Measurements from ENCODE around the gene NOVA2.
A peak's percentile ranks its signal among the peaks of the same experiment; 100 is the strongest.

NOVA2 gene

DNA sequence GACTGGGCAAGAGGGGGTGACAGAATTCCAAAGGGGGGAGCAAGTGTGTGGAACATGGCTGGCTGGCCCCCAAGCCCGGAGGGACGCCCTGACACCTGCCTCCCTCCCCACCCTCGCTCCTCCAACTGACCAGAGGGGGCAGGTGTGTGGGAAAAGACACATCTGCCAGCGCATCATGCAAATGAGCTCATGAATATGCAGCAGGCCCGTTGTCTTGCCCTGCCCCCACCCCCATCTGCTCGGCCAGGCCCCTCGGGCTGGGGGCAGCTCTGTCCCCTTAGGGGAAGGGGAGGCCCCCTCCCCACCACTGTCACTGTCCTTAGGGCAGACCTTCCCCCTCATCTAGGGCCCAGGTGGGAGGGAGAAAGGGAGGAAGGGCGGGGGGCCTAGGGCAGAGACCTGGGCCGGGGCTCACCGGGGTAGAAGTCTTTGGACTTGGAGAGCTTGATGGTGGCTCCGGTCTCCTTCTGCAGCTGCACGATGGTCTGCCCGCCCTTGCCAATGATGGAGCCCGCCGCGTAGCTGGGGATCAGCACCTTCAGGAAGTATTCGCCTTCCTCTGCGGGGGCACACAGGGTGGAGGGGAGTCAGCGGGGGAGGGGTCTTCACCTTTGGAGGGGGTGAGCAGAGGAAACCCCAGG is 12.9 kb downstream of the NOVA2 start:
- DNase-seq (ENCODE audit: low read depth): no peak

DNA sequence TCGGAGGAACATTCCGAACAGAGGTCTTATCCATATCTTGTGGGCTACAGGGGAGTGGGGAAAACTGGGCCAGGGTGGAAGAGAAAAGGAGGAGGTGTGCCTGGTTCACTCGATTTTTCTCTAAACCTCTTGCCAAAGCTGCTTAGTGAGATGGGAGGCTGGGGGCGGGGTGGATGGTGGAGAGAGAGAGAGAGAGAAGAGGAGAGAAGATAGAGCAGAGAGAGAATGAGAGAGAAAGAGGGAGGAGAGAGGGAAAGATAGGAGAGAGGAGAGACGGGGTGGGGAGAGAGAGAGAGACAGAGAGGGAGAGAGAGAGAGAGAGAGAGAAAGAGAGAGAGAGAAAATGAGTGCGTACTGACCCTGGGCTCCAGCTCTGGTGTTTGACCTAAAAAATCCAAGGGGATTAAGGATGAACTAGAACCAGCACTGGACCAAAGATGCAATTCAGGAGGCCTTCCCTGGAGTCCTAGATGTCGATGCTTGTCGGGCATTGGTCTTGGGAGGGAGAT is 14.1 kb downstream of the NOVA2 start:
- DNase-seq (ENCODE audit: low read depth): no peak

DNA sequence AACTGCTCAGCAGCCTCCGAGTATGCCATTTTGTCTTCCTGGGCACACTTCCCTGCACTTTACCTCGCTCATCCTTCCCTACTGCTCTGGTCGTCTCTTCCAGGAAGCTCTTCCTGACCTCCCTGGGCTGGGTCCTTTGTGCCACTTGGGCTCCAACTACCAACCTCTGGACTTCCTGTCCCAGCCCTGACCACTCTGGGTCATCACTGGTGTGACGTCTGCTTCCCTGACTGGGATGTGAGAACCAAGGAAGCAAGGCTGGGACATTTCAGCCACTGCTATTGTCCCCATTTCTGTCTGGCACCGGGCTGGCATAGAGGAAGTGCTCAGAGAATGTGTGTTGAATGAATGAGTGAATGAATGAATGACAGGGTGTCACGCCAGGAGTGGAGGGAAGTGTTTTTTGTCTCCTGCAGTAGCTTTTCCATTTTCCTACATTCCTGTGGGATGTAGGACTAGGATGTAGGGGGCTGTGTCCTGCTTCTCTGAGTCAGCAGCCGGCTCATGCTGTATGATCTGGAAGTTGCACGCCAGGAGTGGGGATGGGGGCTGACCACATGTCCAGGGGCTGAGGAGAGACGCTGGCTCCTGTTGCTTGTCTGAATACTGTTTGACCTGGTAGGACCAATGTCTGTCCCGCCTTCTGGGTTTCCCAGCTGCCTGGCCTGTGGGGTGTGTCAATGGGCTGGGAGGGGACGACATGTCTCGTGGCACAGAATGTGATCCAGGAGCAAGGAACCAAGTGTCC is 14.7 kb downstream of the NOVA2 start:
- DNase-seq (ENCODE audit: low read depth): no peak

DNA sequence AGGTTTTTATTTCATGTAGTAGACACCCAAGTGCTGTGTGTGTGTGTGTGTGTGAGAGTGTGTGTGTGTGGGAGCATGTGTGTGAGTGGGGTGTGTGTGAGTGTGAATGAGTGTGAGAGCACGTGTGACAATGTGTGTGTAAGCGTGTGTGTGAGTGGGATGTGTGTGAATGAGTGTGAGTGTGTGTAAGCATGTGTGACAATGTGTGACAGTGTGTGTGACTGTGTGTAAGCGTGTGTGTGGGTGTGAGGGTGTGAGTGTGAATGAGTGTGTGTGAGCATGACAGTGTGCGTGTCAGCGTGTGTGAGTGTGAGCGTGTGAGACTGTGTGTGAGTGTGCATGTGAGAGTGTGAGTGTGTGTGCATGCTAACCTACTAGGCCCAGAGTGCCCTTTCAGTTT is 15.3 kb downstream of the NOVA2 start:
- no peak for DNase-seq (ENCODE audit: low read depth)

DNA sequence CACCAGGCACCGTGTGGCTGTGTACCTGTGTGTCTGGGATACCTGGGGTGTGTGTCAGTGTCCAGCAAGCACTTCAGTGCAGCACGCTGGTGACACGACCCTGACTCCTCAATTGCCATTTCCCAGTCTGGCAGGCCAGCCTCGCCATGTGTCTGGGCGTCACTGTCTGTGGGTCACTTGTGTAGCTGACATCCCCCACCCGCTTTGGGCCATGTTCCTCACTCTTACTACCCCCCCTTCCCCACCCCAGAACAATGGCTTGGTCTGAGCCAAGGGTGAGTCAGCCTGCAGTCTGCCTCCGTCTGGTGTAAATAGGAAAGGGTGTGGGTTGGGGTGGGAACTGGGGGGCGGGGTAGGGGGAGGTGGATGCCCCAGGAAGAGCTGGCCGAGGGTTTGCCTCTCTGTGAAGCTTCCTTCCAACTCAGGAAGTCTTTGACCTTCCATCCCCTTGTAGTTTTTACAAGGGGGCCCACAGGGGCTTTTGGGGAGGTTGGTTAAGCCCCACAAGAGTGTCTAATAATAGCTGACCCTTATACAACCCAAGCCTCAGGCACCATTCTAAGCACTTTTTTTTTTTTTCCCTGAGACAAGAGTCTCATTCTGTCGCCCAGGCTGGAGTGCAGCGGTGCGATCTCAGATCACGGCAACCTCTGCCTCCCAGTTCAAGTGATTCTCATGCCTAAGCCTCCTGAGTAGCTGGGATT is 17.6 kb downstream of the NOVA2 start:
- DNase-seq (ENCODE audit: low read depth): peak; percentile 18

DNA sequence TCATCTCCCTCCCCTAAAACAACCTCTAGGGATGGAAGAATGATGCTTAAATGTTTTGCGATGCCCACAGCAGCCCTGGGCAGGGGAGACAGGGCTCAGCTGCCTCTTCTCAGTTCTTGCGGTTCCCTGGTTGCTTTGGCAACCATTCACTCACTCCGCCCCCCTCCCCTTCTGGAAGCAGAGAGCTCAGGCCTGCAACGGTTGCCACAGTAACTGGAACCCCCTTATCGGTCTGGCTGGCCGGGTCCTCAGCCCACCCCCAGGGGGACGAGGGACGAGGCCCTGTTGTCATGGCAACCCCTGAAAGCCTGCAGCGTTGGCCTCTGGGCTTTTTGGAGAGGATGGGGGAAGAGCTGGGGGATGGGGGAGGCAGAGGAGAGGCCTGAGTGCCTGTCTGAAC is 19.5 kb downstream of the NOVA2 start:
- no peak for DNase-seq (ENCODE audit: low read depth)

DNA sequence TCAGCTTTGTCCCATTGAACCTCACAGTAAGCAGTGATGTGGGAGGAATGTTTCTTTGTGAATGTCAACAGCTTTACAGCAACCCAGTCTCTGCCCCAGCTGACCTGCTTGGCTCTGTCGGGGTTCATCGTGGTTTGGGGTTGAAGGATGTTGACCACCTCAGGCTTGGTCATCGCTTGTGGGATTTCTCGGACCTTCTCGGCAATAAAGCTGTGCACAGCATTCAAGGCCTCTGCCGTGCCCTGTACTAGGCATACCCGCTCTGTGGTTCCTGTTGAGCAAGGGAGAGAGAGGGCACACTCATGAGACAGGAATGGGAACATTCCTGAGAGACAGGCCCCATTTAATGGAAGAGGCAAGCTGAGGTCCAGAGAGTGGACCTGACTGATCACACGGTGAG is 20.0 kb downstream of the NOVA2 start:
- DNase-seq (ENCODE audit: low read depth): peak; percentile 11

DNA sequence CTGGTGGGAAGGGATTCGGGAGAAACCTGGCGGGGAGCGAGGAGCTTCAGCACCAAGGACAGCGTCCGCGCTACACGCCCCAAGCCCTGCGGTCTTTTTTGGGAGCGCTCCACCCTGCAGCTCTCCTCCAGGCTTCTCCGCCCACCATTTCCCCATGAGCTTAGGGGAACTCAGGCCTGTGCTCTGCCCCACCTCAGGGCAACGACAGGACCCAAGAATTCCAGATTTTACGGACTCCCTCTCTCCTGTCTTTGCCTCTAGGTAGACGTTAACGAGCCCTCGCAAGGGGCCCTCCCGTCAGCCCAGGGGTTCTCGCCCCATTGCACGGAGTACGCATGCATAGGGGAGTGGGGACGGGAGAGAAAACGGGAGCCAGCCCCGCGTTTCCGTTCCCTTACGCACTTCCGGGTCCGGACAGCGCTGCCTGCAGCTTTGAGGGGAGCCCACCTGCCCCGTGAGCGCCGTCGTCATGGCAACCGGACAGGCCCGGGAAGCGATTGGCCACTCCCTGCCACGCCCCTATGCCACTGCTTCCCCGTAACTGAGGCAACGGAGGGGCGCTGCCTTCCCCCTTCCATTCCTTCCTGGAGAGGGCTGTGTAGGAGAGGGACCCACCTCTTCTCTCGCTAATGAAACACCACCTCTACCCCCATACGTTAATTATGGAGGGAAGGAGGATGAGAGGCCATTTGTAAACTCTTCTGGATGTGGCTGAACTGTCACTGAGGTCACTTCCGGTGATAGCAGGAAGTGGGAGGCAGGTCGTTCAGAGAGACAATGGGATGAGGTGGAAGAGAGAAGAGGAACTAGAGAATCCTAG is 20.8 kb downstream of the NOVA2 start:
- DNase-seq (ENCODE audit: low read depth): no peak

DNA sequence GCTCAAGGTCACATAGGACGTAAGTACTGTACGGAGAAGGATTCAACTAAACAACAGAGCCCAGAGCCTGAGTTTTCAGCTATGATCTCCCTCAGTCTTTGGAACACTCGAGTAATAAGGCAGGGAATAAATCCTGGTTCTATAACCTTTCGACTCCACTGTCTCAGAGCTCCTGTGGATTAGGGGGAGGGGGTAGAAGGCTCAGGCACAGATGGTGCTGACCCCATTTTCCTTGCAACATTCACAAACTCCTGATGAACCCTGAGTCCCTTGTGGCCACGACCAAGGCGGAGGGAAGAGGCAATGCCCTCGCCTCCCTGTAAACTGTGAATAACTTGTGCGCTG is 21.4 kb downstream of the NOVA2 start:
- DNase-seq (ENCODE audit: low read depth): no peak

DNA sequence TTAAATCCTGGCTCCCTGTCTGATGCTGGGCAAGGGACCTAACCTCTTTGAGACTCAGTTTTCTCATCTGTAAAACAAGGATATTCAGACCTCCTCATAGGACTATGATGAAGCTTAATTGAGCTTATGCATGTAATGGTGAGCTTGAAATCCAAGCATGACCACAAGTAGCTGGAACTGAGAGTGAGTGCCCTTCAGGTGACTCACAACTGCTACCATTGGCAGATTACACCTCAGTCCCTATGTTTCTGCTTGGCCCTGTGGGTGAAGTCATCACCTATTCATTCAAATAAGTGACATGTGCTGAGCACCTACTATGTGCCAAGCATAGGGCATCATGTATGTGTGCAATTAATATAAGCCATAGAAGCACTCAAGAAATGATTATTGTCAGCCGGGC is 25.7 kb downstream of the NOVA2 start:
- DNase-seq (ENCODE audit: low read depth): peak; percentile 32

DNA sequence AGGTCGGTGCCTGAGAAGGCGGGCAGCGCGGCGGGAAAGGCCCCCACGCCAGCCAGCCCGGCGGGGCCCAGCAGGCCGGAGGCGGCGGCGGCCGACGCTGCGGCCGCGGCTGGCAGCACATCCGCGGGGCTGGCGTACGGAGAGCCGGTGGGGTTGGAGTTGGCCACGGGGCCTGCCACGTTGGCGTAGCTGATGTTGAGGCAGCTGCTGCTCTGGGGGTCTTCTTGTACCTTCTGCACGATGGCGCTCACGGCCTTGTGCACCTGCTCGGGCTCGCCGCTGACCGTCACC is 33.2 kb downstream of the NOVA2 start:
- no peak for DNase-seq (ENCODE audit: low read depth)

DNA sequence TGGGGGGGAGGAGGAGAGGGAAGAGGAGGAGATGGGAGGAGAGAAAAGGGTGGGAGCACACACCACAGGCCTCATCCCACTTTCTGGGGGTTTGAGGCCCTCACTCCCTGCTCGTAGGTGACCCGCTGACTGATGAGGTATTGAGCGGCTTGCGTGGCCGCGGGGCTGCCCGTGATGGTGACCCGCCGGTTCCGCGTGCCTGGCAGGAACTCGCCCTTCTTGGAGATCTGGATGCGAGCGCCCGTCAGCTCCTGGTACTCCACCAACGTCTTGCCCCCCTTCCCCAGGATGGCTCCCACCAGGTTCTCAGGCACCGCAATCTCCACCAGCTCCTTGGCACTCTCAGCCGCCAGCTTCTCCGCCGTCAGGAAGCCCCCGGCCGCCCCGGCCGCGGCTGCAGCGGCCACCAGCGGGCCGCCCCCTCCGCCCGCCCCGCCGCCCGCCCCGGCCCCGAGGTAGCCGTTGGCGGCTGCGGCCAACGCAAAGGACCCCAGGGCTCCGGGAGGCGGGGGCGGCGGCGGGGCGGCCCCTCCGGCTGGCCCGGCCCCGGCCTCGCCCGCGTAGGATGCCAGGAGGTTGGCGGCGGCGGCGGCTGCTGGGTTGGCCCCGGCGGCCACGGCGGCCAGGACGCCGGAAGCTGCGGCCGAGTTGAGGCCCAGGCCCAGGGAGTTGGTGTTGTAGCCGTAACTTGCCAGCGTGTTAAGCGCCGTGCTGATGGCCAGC is 33.7 kb downstream of the NOVA2 start:
- no peak for DNase-seq (ENCODE audit: low read depth)

DNA sequence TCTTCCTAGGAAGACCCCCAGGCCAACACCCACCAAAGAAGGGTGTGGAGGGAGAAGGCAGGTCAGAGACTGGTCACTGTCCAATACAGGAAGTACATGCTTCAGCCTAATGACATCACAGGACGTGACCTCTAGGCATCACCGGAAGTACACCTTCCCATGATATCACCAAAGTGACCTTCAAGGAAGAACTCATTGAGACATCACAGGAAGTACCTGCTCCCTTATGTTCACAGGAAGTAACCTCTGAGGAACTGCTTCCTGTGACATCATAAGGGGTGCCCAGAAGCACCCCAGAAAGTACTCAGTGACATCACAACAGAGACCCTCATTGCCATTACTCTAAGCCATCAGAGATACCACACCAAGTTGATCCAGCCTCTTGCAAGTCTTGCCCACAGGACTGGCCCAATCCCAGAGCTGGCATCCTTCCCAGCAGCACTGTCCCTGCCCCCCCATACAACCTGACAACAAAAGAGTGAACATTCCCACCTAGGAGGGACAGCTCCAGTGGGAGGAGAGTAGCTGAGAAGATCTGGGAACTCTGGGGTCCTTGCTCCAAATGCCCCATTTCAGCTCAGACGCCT is 34.8 kb downstream of the NOVA2 start:
- no peak for DNase-seq (ENCODE audit: low read depth)

DNA sequence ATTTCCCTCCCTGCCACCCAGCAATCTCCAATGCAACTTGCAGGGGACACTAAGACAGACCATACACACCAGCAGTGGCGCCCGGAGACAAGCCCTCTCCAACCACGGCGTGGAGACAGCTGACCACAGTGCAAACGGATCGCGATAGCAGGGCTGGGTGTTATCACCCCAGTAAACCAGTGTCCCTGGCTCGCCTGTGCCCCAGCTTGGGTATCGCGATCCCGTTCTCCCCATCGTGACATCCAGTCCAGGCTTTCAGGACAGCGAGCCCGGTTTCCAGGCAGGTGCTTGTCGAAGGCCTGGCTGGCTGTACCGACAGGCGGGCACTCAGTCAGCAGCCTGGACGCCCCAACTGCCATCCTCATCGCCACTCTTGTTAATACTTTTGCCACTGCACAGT is 38.4 kb downstream of the NOVA2 start:
- DNase-seq (ENCODE audit: low read depth): no peak

DNA sequence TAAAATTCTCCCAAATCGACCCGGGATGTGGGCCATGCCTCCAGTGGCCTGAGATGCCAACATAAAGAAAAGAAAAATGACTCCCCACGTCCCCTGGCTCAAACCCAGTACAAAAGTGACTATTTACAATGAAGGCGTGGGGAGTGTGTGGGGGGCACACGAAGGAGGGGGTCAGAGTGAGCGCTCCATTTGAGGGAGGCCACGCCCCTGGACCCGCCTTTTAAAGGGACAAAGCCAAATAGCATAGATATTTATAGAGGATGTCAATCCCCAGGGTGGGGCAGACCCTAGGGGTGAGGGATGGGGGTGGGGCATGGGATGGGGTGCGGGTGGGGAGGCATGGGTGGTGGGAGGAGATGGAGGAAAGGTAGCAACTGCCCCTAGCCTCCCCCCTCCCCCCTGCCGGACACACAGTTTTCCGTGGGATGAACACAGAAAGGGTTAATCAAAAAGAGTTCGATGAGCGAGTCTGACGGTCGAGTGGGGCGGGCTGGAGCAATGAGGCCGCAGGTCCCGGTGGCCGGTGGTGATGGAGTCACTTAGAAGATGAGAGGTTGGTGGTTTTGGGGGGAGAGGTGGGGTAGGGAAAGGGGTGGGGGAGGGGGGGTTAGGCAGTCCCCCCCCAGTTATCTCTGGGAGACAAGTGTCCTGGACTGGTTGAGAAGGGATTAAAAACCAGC is 39.0 kb downstream of the NOVA2 start:
- no peak for DNase-seq (ENCODE audit: low read depth)

DNA sequence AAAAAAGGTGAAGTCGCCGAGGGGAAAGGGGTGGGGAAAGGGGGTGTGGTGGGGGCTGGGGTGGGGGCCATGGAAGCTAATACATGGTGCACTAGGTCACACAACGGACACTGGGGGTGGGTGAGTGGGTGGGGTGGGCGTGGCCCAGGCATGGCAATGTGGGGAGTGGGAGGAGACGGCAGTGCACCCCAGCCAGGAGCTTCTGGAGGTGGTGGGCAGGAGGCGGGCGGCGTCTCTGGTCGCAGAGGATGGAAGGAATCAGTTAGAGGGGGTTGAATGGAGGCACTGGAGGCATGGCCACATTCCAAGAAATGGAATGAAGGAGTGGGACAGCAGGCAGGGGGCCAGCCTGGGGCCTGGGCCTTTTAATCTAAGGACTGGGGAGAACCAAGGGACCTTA is 39.9 kb downstream of the NOVA2 start:
- DNase-seq (ENCODE audit: low read depth): no peak

DNA sequence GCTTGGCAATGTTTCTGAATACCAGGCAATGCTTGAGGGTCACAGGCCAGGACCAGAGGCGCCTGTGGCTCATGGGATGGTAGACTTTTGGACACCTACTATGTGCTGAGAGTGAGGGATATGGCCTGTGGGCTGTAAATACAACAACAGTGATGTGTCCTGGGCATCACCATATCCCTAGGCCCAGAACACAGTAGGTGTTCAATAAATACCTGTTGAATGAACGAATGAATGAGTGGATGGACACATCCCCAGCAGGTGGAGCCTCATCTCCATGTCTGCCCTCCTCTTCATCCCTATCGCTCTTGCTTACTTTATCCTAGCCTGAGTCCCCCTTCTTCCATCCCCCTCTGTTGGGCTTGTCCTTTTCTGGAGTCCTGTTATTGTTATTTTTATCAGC is 42.6 kb downstream of the NOVA2 start:
- DNase-seq (ENCODE audit: low read depth): no peak

DNA sequence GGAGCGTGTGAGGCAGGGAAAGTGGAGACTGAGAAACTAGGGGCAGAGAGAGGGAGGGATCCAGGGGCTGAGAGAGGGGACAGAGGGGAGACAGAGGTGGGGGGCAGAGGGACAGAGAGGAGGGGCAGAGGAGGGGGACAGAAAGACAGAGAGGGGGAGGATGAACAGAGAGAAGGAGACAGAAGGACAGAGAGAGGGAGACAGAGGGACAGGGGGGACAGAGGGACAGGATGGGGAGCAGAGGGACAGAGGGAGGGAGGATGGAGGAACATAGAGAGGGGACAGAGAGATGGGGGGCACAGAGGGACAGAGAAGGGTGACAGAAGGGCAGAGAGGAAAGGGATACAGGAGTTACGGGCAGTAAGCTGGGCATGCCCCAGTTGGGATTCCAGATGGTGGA is 44.4 kb downstream of the NOVA2 start:
- DNase-seq (ENCODE audit: low read depth): no peak

DNA sequence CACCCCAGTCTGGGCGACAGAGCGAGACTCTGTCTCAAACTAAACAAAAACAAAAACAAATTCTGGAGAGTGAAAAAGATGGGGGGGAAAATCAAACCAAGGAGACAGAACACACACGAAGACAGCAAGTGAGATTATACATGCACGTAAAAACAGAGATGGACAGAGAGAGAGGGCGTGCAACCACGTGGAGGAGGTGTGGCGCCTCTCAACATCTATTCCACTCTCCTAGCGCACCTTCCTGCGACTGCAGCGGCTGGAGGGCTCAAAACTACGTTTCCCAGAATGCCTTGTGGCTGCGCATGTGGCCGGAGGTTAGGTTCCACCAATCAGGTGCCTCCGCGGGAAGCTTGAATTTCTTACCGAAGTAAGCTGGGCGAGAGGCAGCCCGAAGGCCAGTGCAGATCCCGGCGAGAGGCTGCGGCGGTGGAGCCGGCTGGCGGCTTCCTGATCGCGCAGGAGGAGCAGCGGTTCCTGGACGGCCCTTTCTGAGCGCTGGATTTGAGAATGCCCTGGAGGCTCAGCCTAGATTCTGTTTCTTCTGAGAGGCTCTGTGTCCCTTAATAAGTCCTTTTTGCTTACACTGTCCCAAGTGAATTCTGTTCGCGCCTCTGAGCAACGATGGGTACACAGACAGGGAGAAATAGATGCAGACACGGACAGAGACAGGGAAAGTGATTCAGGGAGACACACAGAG is 46.0 kb downstream of the NOVA2 start:
- DNase-seq (ENCODE audit: low read depth): peak; percentile 73

DNA sequence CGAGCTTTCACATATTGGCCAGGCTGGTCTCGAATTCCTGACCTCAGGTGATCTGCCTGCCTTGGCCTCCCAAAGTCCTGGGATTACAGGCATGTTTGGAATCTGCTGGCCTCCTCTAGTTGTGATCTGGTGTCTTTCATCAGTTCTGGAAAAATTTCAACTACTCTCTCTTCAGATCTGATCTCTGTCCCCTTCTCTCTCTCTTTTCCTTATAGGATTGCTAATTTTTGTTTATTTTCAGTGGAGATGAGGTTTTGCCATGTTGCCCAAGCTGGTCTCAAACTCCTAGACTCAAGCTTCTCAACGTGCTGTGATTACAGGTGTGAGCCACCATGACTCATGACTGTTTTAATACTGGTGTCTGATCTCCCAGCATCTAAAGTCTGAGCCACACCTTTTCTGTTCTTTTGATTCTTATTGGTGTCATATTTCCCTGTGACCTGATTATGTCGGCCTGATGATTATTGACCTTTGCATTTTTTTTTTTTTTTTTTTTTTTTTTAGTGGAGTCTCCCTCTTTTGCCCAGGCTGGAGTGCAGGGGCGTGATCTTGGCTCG is 48.7 kb downstream of the NOVA2 start:
- DNase-seq (ENCODE audit: low read depth): no peak
